Measurements from ENCODE around the gene SYT14.

SYT14 gene

GRCh38 chr1:210217482-210217881 lies 279.5 kb downstream of the SYT14 start:
- H3K4me3 ChIP-seq (ENCODE audit: low read depth, low read length), result no peak overlapping the region
- TF ChIP-seq CTCF (IDR thresholded peaks at IDR 0.05; ENCODE audit: borderline replicate concordance, insufficient read depth, low read depth, low read length), result no peak

- TF ChIP-seq CTCF (IDR thresholded peaks at IDR 0.05; ENCODE audit: borderline replicate concordance, insufficient read depth, low read depth, low read length), result no peak
- H3K4me3 ChIP-seq (ENCODE audit: low read depth, low read length), result no peak overlapping the region
Observed at GRCh38 chr1:210218047-210218446, 280.0 kb downstream of the SYT14 start.
